Gastrocnemius medialis (tissue), 4 donors: ENCODE data around the gene ADAMTS15. TPM values are rescaled to one million over a fixed set of nuclear protein-coding genes. Genes with fewer than 3 reads are reported as not detected.

Experiments
- ATAC-seq, 2 donors: fragments of 150-250 bp; one replicate each; pipeline ENCODE4 v1.9.1; 2016
- DNase-seq, 2 donors: peaks; one replicate each; pipeline ENCODE4 v3.0.0-alpha.2; 2019
- H3K27ac ChIP-seq, 4 donors: fragments of 200-600 bp; sonication (generic); 1 replicate in 1 of 4; 2 replicates in 3 of 4; pipeline ENCODE4 v1.5.1; 2016 to 2018; ENCODE audit warnings: mild to moderate bottlenecking in 2 of 4, moderate library complexity in 1 of 4
- H3K27me3 ChIP-seq, 3 donors: fragments of 200-600 bp; sonication (generic) in 2 of 3; 1 replicate in 1 of 3; 2 replicates in 2 of 3; pipeline versions ENCODE4 v1.5.1 to v1.6.0; 2016 to 2019; ENCODE audit warnings: mild to moderate bottlenecking in 1 of 3, moderate library complexity in 1 of 3
- H3K36me3 ChIP-seq, 2 donors: fragments of 200-600 bp; sonication (generic) in 1 of 2; one replicate each; pipeline ENCODE4 v1.5.1; 2017 to 2018
- H3K4me1 ChIP-seq, 2 donors: fragments of 200-600 bp; sonication (generic) in 1 of 2; one replicate each; pipeline ENCODE4 v1.5.1; 2016 to 2017; ENCODE audit warnings: mild to moderate bottlenecking in 2 of 2
- H3K4me3 ChIP-seq, 4 donors: fragments of 200-600 bp; sonication (generic) in 3 of 4; 1 replicate in 1 of 4; 2 replicates in 3 of 4; pipeline ENCODE4 v1.5.1; 2016 to 2019; ENCODE audit warnings: mild to moderate bottlenecking in 2 of 4
- H3K9me3 ChIP-seq, 3 donors: fragments of 200-600 bp; sonication (generic) in 2 of 3; 1 replicate in 1 of 3; 2 replicates in 2 of 3; pipeline ENCODE4 v1.5.1; 2016 to 2019
- CTCF ChIP-seq, 5 experiments: fragments of 450-650 bp in 3 of 5; fragments of 200-600 bp in 2 of 5; sonication (generic) in 2 of 5; IDR thresholded peaks in 4 of 5; conservative IDR thresholded peaks in 1 of 5; 1 replicate in 4 of 5; 2 replicates in 1 of 5; pipeline ENCODE4 v1.5.1; 2016 to 2019; ENCODE audit warnings: antibody characterized with exemption in 5 of 5, mild to moderate bottlenecking in 3 of 5, moderate library complexity in 3 of 5
- POLR2A ChIP-seq, 2 donors: fragments of 450-650 bp; IDR thresholded peaks; one replicate each; pipeline ENCODE4 v1.6.1; 2017; ENCODE audit warnings: antibody characterized with exemption in 2 of 2, mild to moderate bottlenecking in 2 of 2, moderate library complexity in 2 of 2
- in situ Hi-C, 4 donors: fragments of 200-750 bp; cut with MboI; loops; one replicate each; pipeline versions ENCODE4 v1.15.0 to v1.8.0; 2017; ENCODE audit warnings: low sequenced_read_pairs in 4 of 4
- intact Hi-C: fragments of 100-400 bp; cut with DNase I; formaldehyde crosslinking; loops from one replicate; pipeline ENCODE4 v1.15.1; 2023; ENCODE audit warnings: low total_unique reads
- total RNA-seq, 4 donors: library from RNA; depleted of rRNA; stranded (reverse); fragments of >200 nt; gene quantifications; one replicate each; pipeline versions ENCODE4 v1.1.0 to v1.2.3, GENCODE V29; 2016

ADAMTS15 gene
- total RNA-seq, 4 donors from 2014 or later = 1.2 to 3.4 (median 1.9) TPM

DNA sequence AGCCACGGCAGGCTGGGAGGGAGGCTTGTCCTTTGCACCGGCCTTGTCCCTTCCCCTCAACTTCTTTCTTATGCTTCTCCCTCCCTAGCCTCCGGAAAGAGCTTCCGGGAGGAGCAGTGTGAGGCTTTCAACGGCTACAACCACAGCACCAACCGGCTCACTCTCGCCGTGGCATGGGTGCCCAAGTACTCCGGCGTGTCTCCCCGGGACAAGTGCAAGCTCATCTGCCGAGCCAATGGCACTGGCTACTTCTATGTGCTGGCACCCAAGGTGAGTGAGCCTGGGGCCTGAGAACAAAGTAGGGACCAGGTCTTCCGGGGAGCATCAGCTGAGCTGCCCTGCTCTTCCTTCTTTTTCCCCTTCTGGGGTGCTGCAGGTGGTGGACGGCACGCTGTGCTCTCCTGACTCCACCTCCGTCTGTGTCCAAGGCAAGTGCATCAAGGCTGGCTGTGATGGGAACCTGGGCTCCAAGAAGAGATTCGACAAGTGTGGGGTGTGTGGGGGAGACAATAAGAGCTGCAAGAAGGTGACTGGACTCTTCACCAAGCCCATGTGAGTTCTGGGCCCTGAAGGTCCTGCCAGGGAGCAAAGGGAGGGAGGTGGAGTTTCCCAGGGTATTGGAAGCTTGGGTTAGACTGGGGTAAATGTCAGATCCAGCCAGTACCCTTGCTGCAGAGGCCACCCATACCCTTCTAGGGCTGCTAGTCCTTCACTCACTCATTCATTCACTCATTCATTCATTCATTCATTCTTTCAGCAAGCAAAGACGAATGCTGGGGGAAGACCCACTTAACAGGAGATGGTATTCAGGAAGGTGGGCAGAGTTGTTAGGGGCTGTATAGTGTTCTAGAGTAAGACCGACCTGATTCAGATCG, 22.6 kb downstream of the ADAMTS15 start:
- no peak for DNase-seq
- Histone ChIP-seq H3K36me3 (peaks cover 0 to 4% of the 10 kb centered on the region in 2 donors), H3K9me3 (no peaks in the 10 kb centered on the region), H3K4me3 (no peak overlapping the region), H3K4me1 (no peaks in the 10 kb centered on the region), H3K27ac (no peak overlapping the region), H3K27me3 (no peaks in the 10 kb centered on the region)
- in situ Hi-C loops = no loop called here
- no peak for TF ChIP-seq POLR2A (IDR thresholded peaks at IDR 0.05)
- no peak for ATAC-seq
- intact Hi-C loops = no loop called here

GRCh38 chr11:130471731-130472433, 23.4 kb downstream of the ADAMTS15 start:
- Histone ChIP-seq H3K36me3 (peaks cover 0 to 4% of the 10 kb centered on the region in 2 donors), H3K4me1 (peaks cover 0 to 4% of the 10 kb centered on the region in 2 donors), H3K27ac (no peak overlapping the region), H3K4me3 (no peak overlapping the region), H3K27me3 (no peaks in the 10 kb centered on the region), H3K9me3 (no peaks in the 10 kb centered on the region)
- intact Hi-C loops (no loop called here), in situ Hi-C loops (no loop called here)
- ATAC-seq (no peak), DNase-seq (no peak)
- TF ChIP-seq CTCF (IDR thresholded peaks at IDR 0.05 in 4 of 5, conservative IDR thresholded peaks at IDR 0.05 in 1 of 5) (no peak), POLR2A (IDR thresholded peaks at IDR 0.05) (no peak)

GRCh38 chr11:130472434-130472961, 24.1 kb downstream of the ADAMTS15 start:
- no peak for TF ChIP-seq POLR2A (IDR thresholded peaks at IDR 0.05)
- no peak for TF ChIP-seq CTCF (IDR thresholded peaks at IDR 0.05 in 4 of 5, conservative IDR thresholded peaks at IDR 0.05 in 1 of 5)
- ATAC-seq = no peak
- no peak overlapping the region for H3K4me3 ChIP-seq
- peaks cover 0 to 4% of the 10 kb centered on the region in 2 donors for H3K36me3 ChIP-seq
- intact Hi-C loops = no loop called here
- H3K4me1 ChIP-seq = peaks cover 0 to 5% of the 10 kb centered on the region in 2 donors
- no peaks in the 10 kb centered on the region for H3K9me3 ChIP-seq
- no peak overlapping the region for H3K27ac ChIP-seq
- no peak for DNase-seq
- in situ Hi-C loops = no loop called here
- no peaks in the 10 kb centered on the region for H3K27me3 ChIP-seq

GRCh38 chr11:130473056-130473794, 24.8 kb downstream of the ADAMTS15 start:
- intact Hi-C loops = no loop called here

More at GRCh38 chr11:130473056-130473794, 24.8 kb downstream of the ADAMTS15 start:
- H3K36me3 ChIP-seq = peaks cover 0 to 4% of the 10 kb centered on the region in 2 donors
- in situ Hi-C loops = no loop called here
- H3K4me1 ChIP-seq = peaks cover 0 to 10% of the 10 kb centered on the region in 2 donors
- no peak overlapping the region for H3K4me3 ChIP-seq
- no peak for DNase-seq
- no peaks in the 10 kb centered on the region for H3K27me3 ChIP-seq
- no peak for TF ChIP-seq POLR2A (IDR thresholded peaks at IDR 0.05)
- no peak for TF ChIP-seq CTCF (IDR thresholded peaks at IDR 0.05 in 4 of 5, conservative IDR thresholded peaks at IDR 0.05 in 1 of 5)
- H3K9me3 ChIP-seq = no peaks in the 10 kb centered on the region
- ATAC-seq = no peak
- H3K27ac ChIP-seq = no peak overlapping the region
